HCT116 (cell line): ENCODE results near the gene RAB36. TPM values are rescaled to one million over a fixed set of nuclear protein-coding genes. Genes with fewer than 3 reads are reported as not detected.

Source experiments
- ATAC-seq: fragments of 200-7000 bp; cut with Tn5 transposase; 2 replicates; pipeline ENCODE4 v1.9.1; 2020; ENCODE audit warnings: mild to moderate bottlenecking, moderate library complexity
- BruUV-seq: library from RNA; stranded (reverse); fragments of 400-500 nt; replicated peaks from 2 replicates; lab custom pipeline; 2021; lab: Mats Ljungman, UMichigan
- CTCF ChIA-PET: fragments of 300-600 bp; sonication (Branson Sonifier 250); formaldehyde crosslinking; loops from one replicate; lab custom pipeline; 2021; ENCODE audit warnings: antibody characterized with exemption; lab: Charles Lee
- POLR2A ChIA-PET: fragments of 300-600, 350-600 bp; sonication (Branson Sonifier 250); formaldehyde crosslinking; loops from one replicate; lab custom pipeline; 2021; ENCODE audit warnings: antibody characterized with exemption; lab: Charles Lee
- RAD21 ChIA-PET, 2 experiments: fragments of 300-600 bp; sonication (Branson Sonifier 250); formaldehyde crosslinking; loops; one replicate each; lab custom pipeline; 2023; ENCODE audit warnings: low total read pairs in 2 of 2; ENCODE audit not compliant: uncharacterized antibody in 2 of 2, unreplicated experiment in 2 of 2, low non-redundant PET in 1 of 2; lab: Charles Lee
- DNase-seq: peaks from one replicate; pipeline ENCODE4 v3.0.0-alpha.2; 2010; ENCODE audit warnings: low read depth, low spot score
- H2AFZ ChIP-seq: fragments of 200-600 bp; shearing (Covaris generic), sonication (generic); 2 replicates; pipeline ENCODE4 v1.6.1; 2017; ENCODE audit warnings: low read depth, mixed run types, mixed read lengths, antibody characterized with exemption, low read length; ENCODE audit not compliant: poor library complexity, severe bottlenecking
- H3K27ac ChIP-seq: 2 replicates; pipeline ENCODE4 v1.5.1; 2012; ENCODE audit warnings: low read depth, low read length
- H3K27me3 ChIP-seq: fragments of 200-600 bp; sonication (generic); 2 replicates; pipeline ENCODE4 v1.6.1; 2016; ENCODE audit warnings: mixed run types, low read length, mixed read lengths; ENCODE audit not compliant: insufficient read depth
- H3K36me3 ChIP-seq, 2 experiments: fragments of 200-500 bp in 1 of 2; fragments of 200-600 bp in 1 of 2; sonication (Bioruptor generic) in 1 of 2; sonication (generic) in 1 of 2; 2 replicates each; pipeline versions ENCODE4 v1.5.1 to v1.6.1; 2014 to 2016; ENCODE audit warnings: low read length in 2 of 2, inconsistent platforms in 1 of 2, mixed read lengths in 1 of 2, mixed run types in 1 of 2; ENCODE audit not compliant: insufficient read depth in 2 of 2, control insufficient read depth in 1 of 2
- H3K4me1 ChIP-seq, 2 experiments: fragments of 200-600 bp in 1 of 2; sonication (generic) in 1 of 2; 2 replicates each; pipeline versions ENCODE4 v1.5.1 to v1.6.1; 2012 to 2017; ENCODE audit warnings: low read length in 2 of 2, inconsistent platforms in 1 of 2, mild to moderate bottlenecking in 1 of 2, mixed read lengths in 1 of 2, mixed run types in 1 of 2, moderate library complexity in 1 of 2; ENCODE audit not compliant: insufficient read depth in 2 of 2, control insufficient read depth in 1 of 2
- H3K4me2 ChIP-seq: fragments of 200-600 bp; sonication (generic); 2 replicates; pipeline ENCODE4 v1.6.1; 2017; ENCODE audit warnings: mixed run types, low read length, mixed read lengths
- H3K4me3 ChIP-seq, 2 experiments: fragments of 200-600 bp in 1 of 2; sonication (generic) in 1 of 2; replicated peaks in 1 of 2; 2 replicates each; pipeline ENCODE4 v1.5.1; 2011 to 2016; ENCODE audit warnings: low read length in 2 of 2, control low read depth in 1 of 2, low read depth in 1 of 2, mild to moderate bottlenecking in 1 of 2, mixed read lengths in 1 of 2, mixed run types in 1 of 2
- H3K79me2 ChIP-seq: fragments of 200-600 bp; sonication (generic); 2 replicates; pipeline ENCODE4 v1.6.1; 2017; ENCODE audit warnings: mild to moderate bottlenecking, mixed run types, low read length, moderate library complexity, mixed read lengths; ENCODE audit not compliant: insufficient read depth
- H3K9ac ChIP-seq: fragments of 200-600 bp; sonication (generic); 2 replicates; pipeline ENCODE4 v1.6.1; 2016; ENCODE audit warnings: low read length, mixed read lengths
- H3K9me2 ChIP-seq: fragments of 200-600 bp; sonication (generic), shearing (Covaris generic); 2 replicates; pipeline ENCODE4 v1.6.1; 2017; ENCODE audit warnings: mixed run types, mild to moderate bottlenecking, moderate library complexity; ENCODE audit not compliant: insufficient read depth
- H3K9me3 ChIP-seq, 2 experiments: fragments of 200-500 bp in 1 of 2; fragments of 200-600 bp in 1 of 2; sonication (Bioruptor generic) in 1 of 2; sonication (generic) in 1 of 2; 2 replicates each; pipeline ENCODE4 v1.6.1; 2014 to 2017; ENCODE audit warnings: low read length in 2 of 2, mixed read lengths in 2 of 2, inconsistent platforms in 1 of 2, low read depth in 1 of 2, mild to moderate bottlenecking in 1 of 2, mixed run types in 1 of 2, moderate library complexity in 1 of 2; ENCODE audit not compliant: control insufficient read depth in 1 of 2, insufficient read depth in 1 of 2
- H4K20me1 ChIP-seq: fragments of 200-600 bp; sonication (generic), shearing (Covaris generic); 2 replicates; pipeline ENCODE4 v1.6.1; 2017; ENCODE audit warnings: mixed run types, mild to moderate bottlenecking, moderate library complexity; ENCODE audit not compliant: insufficient read depth
- CBX3 ChIP-seq: IDR thresholded peaks from 2 replicates; pipeline ENCODE4 v1.6.1; 2012; ENCODE audit warnings: low read depth
- CEBPB ChIP-seq: IDR thresholded peaks from 2 replicates; pipeline ENCODE4 v1.6.1; 2012; ENCODE audit warnings: low read depth
- EGR1 ChIP-seq: IDR thresholded peaks from 2 replicates; pipeline ENCODE4 v1.6.1; 2012; ENCODE audit warnings: low read depth
- ELF1 ChIP-seq: IDR thresholded peaks from 2 replicates; pipeline ENCODE4 v1.6.1; 2012; ENCODE audit warnings: low read depth, borderline replicate concordance
- EZH2 ChIP-seq: fragments of 200-600 bp; sonication (generic); IDR thresholded peaks from 2 replicates; pipeline ENCODE4 v1.6.1; 2017; ENCODE audit warnings: antibody characterized with exemption, mixed run types
- EZH2phosphoT487 ChIP-seq: fragments of 200-600 bp; IDR thresholded peaks from 2 replicates; pipeline ENCODE4 v1.6.1; 2018; ENCODE audit warnings: antibody characterized with exemption, borderline replicate concordance
- FOSL1 ChIP-seq: IDR thresholded peaks from 2 replicates; pipeline ENCODE4 v1.6.1; 2012; ENCODE audit warnings: low read depth
- MAX ChIP-seq: IDR thresholded peaks from 2 replicates; pipeline ENCODE4 v1.6.1; 2012
- POLR2A ChIP-seq: IDR thresholded peaks from 2 replicates; pipeline ENCODE4 v1.7.0; 2011; ENCODE audit warnings: borderline replicate concordance; ENCODE audit not compliant: insufficient read depth, insufficient read length; ENCODE audit errors: extremely low read depth
- RAD21 ChIP-seq: IDR thresholded peaks from 2 replicates; pipeline ENCODE4 v1.6.1; 2012; ENCODE audit warnings: low read depth, mild to moderate bottlenecking
- REST ChIP-seq: IDR thresholded peaks from 2 replicates; pipeline ENCODE4 v1.6.1; 2012; ENCODE audit warnings: low read depth
- SIN3A ChIP-seq: IDR thresholded peaks from 2 replicates; pipeline ENCODE4 v1.6.1; 2012; ENCODE audit warnings: low read depth
- SP1 ChIP-seq: IDR thresholded peaks from 2 replicates; pipeline ENCODE4 v1.6.1; 2012; ENCODE audit warnings: low read depth
- SRF ChIP-seq: IDR thresholded peaks from 2 replicates; pipeline ENCODE4 v1.6.1; 2012; ENCODE audit warnings: low read depth
- TCF7L2 ChIP-seq: IDR thresholded peaks from 2 replicates; pipeline ENCODE4 v1.7.0; 2011; ENCODE audit warnings: borderline replicate concordance, inconsistent platforms; ENCODE audit not compliant: insufficient read depth, insufficient read length; ENCODE audit errors: extremely low read depth
- YY1 ChIP-seq: IDR thresholded peaks from 2 replicates; pipeline ENCODE4 v1.6.1; 2011; ENCODE audit warnings: low read length, low read depth, moderate library complexity, mild to moderate bottlenecking; ENCODE audit not compliant: insufficient replicate concordance; ENCODE audit errors: extremely low read depth
- intact Hi-C: fragments of 100-400 bp; cut with micrococcal nuclease; formaldehyde crosslinking; loops from 2 replicates; pipeline ENCODE4 v1.10.0; 2022
- total RNA-seq: library from RNA; stranded (reverse); gene quantifications from one replicate; pipeline ENCODE4 v1.2.1, GENCODE V29; 2021; ENCODE audit not compliant: unreplicated experiment

RAB36 gene
- total RNA-seq, 1 experiment from 2014 or later: 6.1 TPM

DNA sequence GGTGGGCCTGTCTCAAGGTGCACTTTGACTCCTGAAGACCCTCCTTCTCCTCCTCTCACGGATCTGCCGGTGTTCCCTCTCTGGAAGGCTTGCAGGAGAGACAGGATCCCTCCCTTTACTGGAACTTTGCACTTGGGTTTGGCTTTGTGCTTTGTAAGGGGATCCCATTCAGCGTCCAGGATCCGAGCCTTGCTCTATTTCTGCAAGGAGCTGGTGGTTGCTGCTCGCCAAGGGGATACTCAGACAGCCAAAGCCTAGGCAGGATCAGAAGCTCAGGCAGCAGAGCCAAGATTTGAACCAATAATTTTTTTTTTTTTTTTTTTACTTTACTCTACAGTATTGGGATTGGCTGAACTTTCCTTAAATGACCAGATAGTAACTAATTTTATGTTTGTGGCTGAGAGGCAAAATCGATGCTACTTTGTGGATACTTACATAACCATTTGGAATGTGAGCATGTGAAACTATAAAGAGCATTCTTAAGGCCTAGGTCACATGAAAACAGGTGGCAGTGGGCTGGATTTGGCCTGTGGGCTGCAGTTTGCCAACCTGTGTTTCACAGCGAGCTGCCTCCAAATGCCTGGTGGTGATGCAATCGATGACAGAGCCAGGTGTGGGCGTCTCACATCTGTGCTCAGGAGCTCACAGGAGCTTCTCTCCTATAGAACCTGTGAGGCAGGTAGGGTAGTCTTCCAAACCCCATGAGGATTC is 60.2 kb downstream of the RAB36 start:
- Histone ChIP-seq H3K27ac (no peak overlapping the region), H3K4me3 (no peak overlapping the region), H3K4me2 (no peak overlapping the region), H3K9me2 (no peaks in the 10 kb centered on the region), H4K20me1 (no peaks in the 10 kb centered on the region; the same call in 1 of the 2 replicates), H2AFZ (no peak overlapping the region), H3K27me3 (no peaks in the 10 kb centered on the region), H3K9me3 (no peaks in the 10 kb centered on the region), H3K4me1 (no peaks in the 10 kb centered on the region), H3K36me3 (0 out of 4 replicates have a peak, but pooled peaks cover 0 to 4% of the 10 kb centered on the region in 2 experiments), H3K9ac (no peak overlapping the region), H3K79me2 (peaks cover 88% of the 10 kb centered on the region)
- CTCF ChIA-PET: interaction anchor here (1.1 kb wide), 1 partner anchor 27 kb away, joined by 3 read pairs; no protein-coding TSS in a partner anchor
- BruUV-seq: no TSS peak
- TF ChIP-seq ELF1: no peak
- TF ChIP-seq FOSL1: no peak
- TF ChIP-seq MAX: no peak
- TF ChIP-seq EGR1: 0 out of 2 replicates have a peak, but pooled peaks have one; percentile 25
- no peak for TF ChIP-seq YY1
- TF ChIP-seq CBX3: no peak
- no peak for TF ChIP-seq RAD21
- intact Hi-C loops: no loop called here
- POLR2A ChIA-PET: no interaction called here
- RAD21 ChIA-PET: no interaction called here
- DNase-seq (no peak), ATAC-seq (no peak)

DNA sequence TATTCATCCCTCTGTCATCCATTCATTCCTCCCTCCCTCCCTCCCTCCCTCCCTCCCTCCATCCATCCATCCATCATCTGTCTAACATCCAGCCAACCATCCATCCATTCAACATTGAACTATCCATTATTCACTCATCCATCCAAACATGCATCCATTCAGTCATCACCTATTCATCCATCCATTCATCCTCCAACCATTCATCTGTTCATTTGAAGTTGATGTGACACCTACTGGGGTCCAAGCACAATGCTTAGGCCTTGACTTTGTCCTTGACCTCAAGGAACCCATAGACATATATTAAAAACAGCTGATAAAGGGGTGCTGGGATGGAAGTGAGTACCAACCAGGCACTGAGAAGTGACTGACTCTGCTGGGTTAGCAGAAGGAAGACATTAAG is 61.6 kb downstream of the RAB36 start:
- H3K4me3 ChIP-seq: no peak overlapping the region
- H2AFZ ChIP-seq: no peak overlapping the region
- DNase-seq: no peak
- ChIA-PET CTCF (no interaction called here), RAD21 (no interaction called here), POLR2A (no interaction called here)
- H3K79me2 ChIP-seq: peaks cover 86% of the 10 kb centered on the region
- TF ChIP-seq CEBPB (no peak), TCF7L2 (no peak), FOSL1 (no peak), POLR2A (no peak), ELF1 (no peak), SRF (no peak), RAD21 (no peak), EZH2phosphoT487 (no peak), SP1 (no peak), REST (no peak), YY1 (no peak), SIN3A (no peak), EZH2 (no peak)
- BruUV-seq: no TSS peak
- H3K4me2 ChIP-seq: no peak overlapping the region
- intact Hi-C loops: no loop called here
- no peaks in the 10 kb centered on the region for H3K9me2 ChIP-seq
- 0 out of 4 replicates have a peak, but pooled peaks cover 0 to 4% of the 10 kb centered on the region in 2 experiments for H3K36me3 ChIP-seq
- H3K9ac ChIP-seq: no peak overlapping the region
- H3K27ac ChIP-seq: no peak overlapping the region
- no peak for ATAC-seq
- no peaks in the 10 kb centered on the region for H4K20me1 ChIP-seq
- no peaks in the 10 kb centered on the region for H3K4me1 ChIP-seq
- no peaks in the 10 kb centered on the region for H3K9me3 ChIP-seq
- H3K27me3 ChIP-seq: no peaks in the 10 kb centered on the region
